Measurements from ENCODE around the gene RAB30.

DNA sequence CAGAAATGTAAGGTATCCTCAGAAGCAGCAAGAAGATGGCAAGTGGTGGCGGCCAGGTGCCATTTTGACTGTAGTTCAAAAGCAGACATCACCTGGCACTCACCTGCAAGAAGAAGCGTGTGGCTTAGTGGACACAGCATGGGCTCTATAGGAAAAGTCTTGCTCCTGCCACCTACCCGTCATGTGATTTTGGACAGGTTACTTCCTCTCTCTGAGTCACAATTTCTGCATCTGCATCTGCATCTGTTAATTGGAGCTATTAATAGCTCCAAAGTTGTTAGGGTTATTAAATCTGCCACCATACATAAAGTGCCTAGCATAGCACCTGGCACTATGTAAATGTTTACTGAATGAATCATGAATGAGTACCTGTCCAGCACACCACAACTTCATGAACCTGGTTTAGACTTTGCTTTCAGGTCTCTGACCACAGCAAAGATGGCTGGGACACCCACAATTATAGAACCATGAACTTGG, 16.8 kb downstream of the RAB30 start:
- TF ChIP-seq, protein P1, sequence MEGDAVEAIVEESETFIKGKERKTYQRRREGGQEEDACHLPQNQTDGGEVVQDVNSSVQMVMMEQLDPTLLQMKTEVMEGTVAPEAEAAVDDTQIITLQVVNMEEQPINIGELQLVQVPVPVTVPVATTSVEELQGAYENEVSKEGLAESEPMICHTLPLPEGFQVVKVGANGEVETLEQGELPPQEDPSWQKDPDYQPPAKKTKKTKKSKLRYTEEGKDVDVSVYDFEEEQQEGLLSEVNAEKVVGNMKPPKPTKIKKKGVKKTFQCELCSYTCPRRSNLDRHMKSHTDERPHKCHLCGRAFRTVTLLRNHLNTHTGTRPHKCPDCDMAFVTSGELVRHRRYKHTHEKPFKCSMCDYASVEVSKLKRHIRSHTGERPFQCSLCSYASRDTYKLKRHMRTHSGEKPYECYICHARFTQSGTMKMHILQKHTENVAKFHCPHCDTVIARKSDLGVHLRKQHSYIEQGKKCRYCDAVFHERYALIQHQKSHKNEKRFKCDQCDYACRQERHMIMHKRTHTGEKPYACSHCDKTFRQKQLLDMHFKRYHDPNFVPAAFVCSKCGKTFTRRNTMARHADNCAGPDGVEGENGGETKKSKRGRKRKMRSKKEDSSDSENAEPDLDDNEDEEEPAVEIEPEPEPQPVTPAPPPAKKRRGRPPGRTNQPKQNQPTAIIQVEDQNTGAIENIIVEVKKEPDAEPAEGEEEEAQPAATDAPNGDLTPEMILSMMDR (IDR thresholded peaks at IDR 0.05; ENCODE audit: low read length): no peak
- TF ChIP-seq EZH2 (optimal IDR thresholded peaks at IDR 0.05; ENCODE audit: low read depth, low read length): no peak
- TF ChIP-seq EZH2phosphoT487 (IDR thresholded peaks at IDR 0.05; ENCODE audit: low read length): no peak

All from MM.1S (cell line).